Muscle of leg (tissue), 11 donors: Measurements from ENCODE around the gene RIPPLY2. TPM values are rescaled to one million over a fixed set of nuclear protein-coding genes. Genes with fewer than 3 reads are reported as not detected.
"Not testable (repeated sequence)": the region's sequence is repeated elsewhere in the genome, so short reads cannot be mapped to it uniquely, and the experiment has no call there.

Experiments
- DNase-seq: peaks from one replicate; pipeline ENCODE4 v3.0.0; 2013
- H3K27ac ChIP-seq: one replicate; pipeline ENCODE4 v1.5.1; 2013; ENCODE audit warnings: mild to moderate bottlenecking, low read length, control low read depth
- H3K27me3 ChIP-seq: one replicate; pipeline ENCODE4 v1.6.1; 2013; ENCODE audit warnings: low read length; ENCODE audit not compliant: control insufficient read depth, insufficient read depth
- H3K36me3 ChIP-seq: one replicate; pipeline ENCODE4 v1.6.1; 2013; ENCODE audit warnings: low read length; ENCODE audit not compliant: control insufficient read depth, insufficient read depth
- H3K4me1 ChIP-seq: one replicate; pipeline ENCODE4 v1.6.1; 2013; ENCODE audit warnings: low read length; ENCODE audit not compliant: control insufficient read depth, insufficient read depth
- H3K4me3 ChIP-seq: one replicate; pipeline ENCODE4 v1.5.1; 2013; ENCODE audit warnings: low read length, control low read depth
- H3K9me3 ChIP-seq: replicated peaks from 2 replicates; pipeline ENCODE4 v1.6.1; 2013; ENCODE audit warnings: low read depth, low read length; ENCODE audit not compliant: control insufficient read depth
- WGBS: methylation state at CpG from one replicate; pipeline ENCODE4 v1.1.5; 2013; ENCODE audit warnings: missing lambda C conversion rate; ENCODE audit not compliant: insufficient coverage; 5-methylcytosine and 5-hydroxymethylcytosine counted together
- polyA plus RNA-seq, 8 donors: library from polyadenylated mRNA; unstranded; fragments of 120-200 nt; gene quantifications; one replicate each; pipeline versions ENCODE4 v1.2.1 to v1.2.3, GENCODE V29; 2013; ENCODE audit warnings: inconsistent platforms in 1 of 8, low replicate concordance in 1 of 8; ENCODE audit not compliant: insufficient read length in 8 of 8, insufficient read depth in 1 of 8
- total RNA-seq: library from RNA; stranded (reverse); fragments of 120-200 nt; gene quantifications from one replicate; pipeline ENCODE4 v1.2.4, GENCODE V29; 2013

The RIPPLY2 gene
- total and polyA plus RNA-seq, 9 donors, result 0.05 to 0.13 TPM; not detected in 7

- H3K9me3 ChIP-seq, H3K27ac ChIP-seq, H3K36me3 ChIP-seq, H3K27me3 ChIP-seq, H3K4me3 ChIP-seq, H3K4me1 ChIP-seq, DNase-seq: not testable (repeated sequence)
- no CpG with 5 or more reads among the region's 2 CpGs for WGBS
These were observed 43.9 kb downstream of the RIPPLY2 start for GRCh38 chr6:83897094-83897493.

GRCh38 chr6:83901624-83902023 is 48.5 kb downstream of the RIPPLY2 start:
- no CpG with 5 or more reads among the region's 1 CpG for WGBS
- Histone ChIP-seq H3K36me3 (no peaks in the 10 kb centered on the region), H3K27ac (no peak overlapping the region), H3K27me3 (no peaks in the 10 kb centered on the region), H3K4me3 (no peak overlapping the region), H3K4me1 (no peaks in the 10 kb centered on the region), H3K9me3 (peaks cover 6% of the 10 kb centered on the region)
- DNase-seq, result no peak

- no peak overlapping the region for H3K4me3 ChIP-seq
- no peaks in the 10 kb centered on the region for H3K4me1 ChIP-seq
- no peaks in the 10 kb centered on the region for H3K27me3 ChIP-seq
- no peak for DNase-seq
- no peaks in the 10 kb centered on the region for H3K36me3 ChIP-seq
- H3K27ac ChIP-seq, result no peak overlapping the region
- peaks cover 6% of the 10 kb centered on the region for H3K9me3 ChIP-seq
- WGBS, result no CpG with 5 or more reads among the region's 4 CpGs
These were observed 51.2 kb downstream of the RIPPLY2 start for GRCh38 chr6:83904395-83904794.

- Histone ChIP-seq H3K4me3 (no peak overlapping the region), H3K4me1 (no peaks in the 10 kb centered on the region), H3K9me3 (peaks cover 6% of the 10 kb centered on the region), H3K36me3 (no peaks in the 10 kb centered on the region), H3K27ac (no peak overlapping the region), H3K27me3 (no peaks in the 10 kb centered on the region)
- DNase-seq, result no peak
- WGBS, result 100% methylated on average over 4 of the region's 4 CpGs
These were observed 52.5 kb downstream of the RIPPLY2 start for GRCh38 chr6:83905648-83906047.

Other genes with a start within 250 kb of the RIPPLY2 start
- gene SNAP91, start 144.3 kb upstream of the RIPPLY2 start, total RNA-seq, result 2.3 TPM
- gene SNAP91, start 144.3 kb upstream of the RIPPLY2 start, polyA plus RNA-seq, result 1 to 10 TPM in 7 of 8 donors, under 1 TPM in 1; 0.92 to 2.0 (median 1.5) TPM
- gene CYB5R4, start 6.3 kb downstream of the RIPPLY2 start, total RNA-seq, result 9.5 TPM
- 10 to 100 TPM in 5 of 8 donors, 1 to 10 TPM in 3; 8.7 to 11.4 (median 10.5) TPM for gene CYB5R4, start 6.3 kb downstream of the RIPPLY2 start, polyA plus RNA-seq
- 30.6 TPM for gene MRAP2, start 180.4 kb downstream of the RIPPLY2 start, total RNA-seq
- gene MRAP2, start 180.4 kb downstream of the RIPPLY2 start, polyA plus RNA-seq, result 10 to 100 TPM; 15.0 to 40.8 (median 24.4) TPM